ENCODE measurements around the gene IL1B.
"Not testable (repeated sequence)": the region's sequence is repeated elsewhere in the genome, so short reads cannot be mapped to it uniquely, and the experiment has no call there.

The IL1B gene

DNA sequence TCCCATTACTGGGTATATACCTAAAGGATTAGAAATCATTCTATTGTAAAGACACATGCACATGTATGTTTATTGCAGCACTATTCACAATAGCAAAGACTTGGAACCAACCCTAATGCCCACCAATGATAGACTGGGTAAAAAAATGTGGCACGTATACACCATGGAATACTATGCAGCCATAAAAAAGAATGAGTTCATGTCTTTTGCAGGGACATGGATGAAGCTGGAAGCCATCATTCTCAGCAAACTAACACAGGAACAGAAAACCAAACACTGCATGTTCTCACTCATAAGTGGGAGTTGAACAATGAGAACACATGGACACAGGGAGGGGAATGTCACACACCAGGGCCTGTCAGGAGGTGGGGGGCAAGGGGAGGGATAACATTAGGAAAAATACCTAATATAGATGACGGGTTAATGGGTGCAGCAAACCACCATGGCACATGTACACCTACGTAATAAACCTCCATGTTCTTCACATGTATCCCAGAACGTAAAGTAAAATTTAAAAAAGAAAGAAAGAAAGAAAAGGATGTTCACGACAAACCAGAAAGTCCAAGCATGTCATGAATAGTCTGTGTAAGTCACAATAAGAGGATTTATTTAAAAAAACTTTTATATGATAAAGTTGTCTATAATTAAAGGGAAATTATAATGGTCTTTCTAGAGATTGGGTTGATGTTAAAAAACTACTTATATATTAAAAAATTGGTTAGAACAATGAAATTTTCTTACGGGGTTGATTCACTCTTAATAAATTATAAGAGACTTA, 23.0 kb upstream of the IL1B start:
- DNase-seq (ENCODE audit: low read depth in 4 of 4, low spot score in 1 of 4), result not testable (repeated sequence)

DNA sequence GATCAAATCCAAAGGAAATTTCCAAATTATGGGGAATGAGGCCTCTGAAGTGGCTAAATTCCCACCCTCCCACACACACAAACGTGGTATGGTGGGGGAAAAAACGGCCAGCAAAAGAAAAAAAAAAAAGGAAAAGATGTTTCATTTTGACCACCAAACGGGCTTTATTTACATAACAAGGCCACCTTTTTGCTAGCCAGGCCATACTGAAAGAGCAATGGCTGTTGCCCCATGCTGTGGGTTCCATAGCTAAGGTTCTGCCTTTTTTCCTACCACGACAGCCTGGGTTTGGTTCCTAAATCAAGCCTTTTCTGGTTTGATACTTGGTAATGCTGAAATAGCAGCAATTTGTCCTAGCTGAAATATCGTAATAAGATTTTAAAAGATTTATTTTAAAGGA, 14.0 kb upstream of the IL1B start:
- no peak for DNase-seq (ENCODE audit: low read depth in 4 of 4, low spot score in 1 of 4)

- DNase-seq (ENCODE audit: low read depth in 4 of 4, low spot score in 1 of 4), result no peak
Observed at GRCh38 chr2:112849956-112850355, 13.4 kb upstream of the IL1B start.

GRCh38 chr2:112848833-112849232, 12.3 kb upstream of the IL1B start:
- no peak for DNase-seq (ENCODE audit: low read depth in 4 of 4, low spot score in 1 of 4)

DNA sequence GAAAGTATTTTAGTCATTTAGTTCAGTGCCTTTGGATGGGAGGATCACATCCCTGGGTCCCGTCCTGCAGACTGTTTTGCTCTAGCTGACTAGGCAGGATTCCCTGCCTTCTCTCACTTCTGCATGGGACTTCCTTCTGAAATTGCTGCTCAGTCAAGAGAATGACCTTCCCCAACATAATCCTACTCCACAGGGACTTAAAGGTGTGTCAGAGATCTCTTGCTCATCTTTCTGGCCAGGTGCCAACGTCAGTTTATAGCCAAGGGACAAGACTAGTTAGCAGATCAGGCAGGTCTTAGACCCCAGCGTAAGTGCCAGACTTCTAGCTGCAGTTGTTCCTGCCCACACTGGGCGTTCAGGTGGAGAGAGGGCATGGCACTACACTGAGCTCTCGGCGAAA, 9.5 kb upstream of the IL1B start:
- DNase-seq (ENCODE audit: low read depth in 4 of 4, low spot score in 1 of 4), result no peak

- no peak for DNase-seq (ENCODE audit: low read depth in 4 of 4, low spot score in 1 of 4)
Observed at GRCh38 chr2:112843836-112844235, 7.3 kb upstream of the IL1B start.

- no peak for DNase-seq (ENCODE audit: low read depth in 4 of 4, low spot score in 1 of 4)
Observed at GRCh38 chr2:112843288-112843687, 6.7 kb upstream of the IL1B start.

- DNase-seq (ENCODE audit: low read depth in 4 of 4, low spot score in 1 of 4), result no peak
Observed at GRCh38 chr2:112841295-112842044, 4.9 kb upstream of the IL1B start.

GRCh38 chr2:112840068-112840445, 3.5 kb upstream of the IL1B start:
- DNase-seq (ENCODE audit: low read depth in 4 of 4, low spot score in 1 of 4), result no peak

GRCh38 chr2:112839407-112840067, 3.0 kb upstream of the IL1B start:
- no peak for DNase-seq (ENCODE audit: low read depth in 4 of 4, low spot score in 1 of 4)

DNA sequence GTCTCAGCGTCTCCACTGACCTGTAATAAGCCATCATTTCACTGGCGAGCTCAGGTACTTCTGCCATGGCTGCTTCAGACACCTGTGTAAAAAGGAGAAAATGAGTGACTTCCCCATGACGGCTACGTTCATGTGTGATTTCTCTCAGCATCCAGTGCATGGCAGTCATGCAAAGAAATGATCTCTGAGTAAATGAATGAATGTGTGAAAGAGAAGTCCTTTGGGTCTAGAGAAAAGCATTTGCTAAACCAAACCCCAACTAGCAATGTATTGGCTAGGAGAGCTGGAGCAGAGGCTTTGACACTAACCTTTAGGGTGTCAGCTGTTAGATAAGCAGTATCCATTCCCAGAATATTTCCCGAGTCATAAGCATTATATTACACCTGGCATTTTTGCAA, 417 bp downstream of the IL1B start:
- DNase-seq (ENCODE audit: low read depth in 4 of 4, low spot score in 1 of 4), result no peak

GRCh38 chr2:112835536-112836162, 930 bp downstream of the IL1B start:
- DNase-seq (ENCODE audit: low read depth in 4 of 4, low spot score in 1 of 4), result no peak

- no peak for DNase-seq (ENCODE audit: low read depth in 4 of 4, low spot score in 1 of 4)
Observed at GRCh38 chr2:112835061-112835501, 1.5 kb downstream of the IL1B start.

DNA sequence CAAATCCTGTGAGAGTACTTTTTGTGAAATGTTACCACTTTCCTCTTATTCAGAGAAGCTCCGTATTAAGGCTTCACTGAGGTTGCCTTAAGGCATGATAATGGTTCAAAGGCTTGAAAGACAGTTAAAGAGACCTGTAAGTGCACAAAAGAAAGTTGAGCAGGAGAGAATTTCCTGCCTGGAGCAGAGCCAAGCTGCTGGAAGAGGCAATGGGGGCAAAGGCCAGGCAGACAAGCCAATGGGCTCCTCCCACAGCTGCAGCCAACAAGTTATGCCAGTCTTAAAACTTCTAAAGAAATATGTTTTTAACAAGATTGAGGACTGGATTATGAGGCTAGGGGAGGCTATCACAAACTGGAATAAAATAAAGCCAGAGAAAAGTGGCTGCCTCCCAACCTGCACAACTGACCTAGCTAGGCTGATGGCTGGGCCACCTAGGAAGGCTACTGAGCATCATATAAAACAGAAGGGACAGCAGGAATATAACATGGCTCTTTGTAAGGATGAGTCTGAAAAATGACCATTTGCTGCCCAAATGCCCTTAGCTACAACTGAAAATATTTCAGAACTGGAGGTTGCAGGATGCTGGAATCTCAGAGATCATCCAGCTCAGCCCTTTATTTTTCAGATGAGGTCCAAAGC, 2.1 kb downstream of the IL1B start:
- DNase-seq (ENCODE audit: low read depth in 4 of 4, low spot score in 1 of 4), result no peak

DNA sequence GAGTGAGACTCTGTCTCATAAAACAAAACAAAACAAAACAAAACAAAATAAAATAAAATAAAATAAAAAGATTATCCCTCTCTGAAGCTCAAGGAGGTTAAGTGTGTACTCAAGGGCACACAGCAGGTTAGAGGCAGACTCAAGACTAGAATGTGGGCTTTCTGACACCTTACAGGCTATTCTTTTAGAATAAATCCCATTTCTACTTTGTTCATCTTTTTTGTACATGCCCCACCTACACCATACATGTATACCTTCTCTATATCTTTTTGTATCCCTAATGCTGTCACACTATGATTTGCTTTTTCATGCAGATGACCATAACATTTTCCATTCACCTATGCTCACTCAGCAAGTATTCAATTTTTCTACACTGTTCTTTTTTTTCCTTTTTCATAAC, 2.6 kb downstream of the IL1B start:
- DNase-seq (ENCODE audit: low read depth in 4 of 4, low spot score in 1 of 4), result no peak

DNA sequence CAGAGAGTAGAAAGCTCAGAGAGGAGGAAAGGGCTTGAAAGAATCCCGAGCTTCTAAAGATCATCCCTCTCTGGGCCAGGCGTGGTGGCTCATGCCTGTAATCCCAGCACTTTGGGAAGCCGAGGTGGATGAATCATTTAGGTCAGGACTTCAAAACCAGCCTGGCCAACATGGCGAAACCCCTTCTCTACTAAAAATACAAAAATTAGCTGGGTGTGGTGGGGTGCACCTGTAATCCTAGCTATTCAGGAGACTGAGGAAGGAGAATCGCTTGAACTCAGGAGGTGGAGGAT, 3.0 kb downstream of the IL1B start:
- not testable (repeated sequence) for DNase-seq (ENCODE audit: low read depth in 4 of 4, low spot score in 1 of 4)

- DNase-seq (ENCODE audit: low read depth in 4 of 4, low spot score in 1 of 4), result no peak
Observed at GRCh38 chr2:112832841-112833638, 3.5 kb downstream of the IL1B start.

DNA sequence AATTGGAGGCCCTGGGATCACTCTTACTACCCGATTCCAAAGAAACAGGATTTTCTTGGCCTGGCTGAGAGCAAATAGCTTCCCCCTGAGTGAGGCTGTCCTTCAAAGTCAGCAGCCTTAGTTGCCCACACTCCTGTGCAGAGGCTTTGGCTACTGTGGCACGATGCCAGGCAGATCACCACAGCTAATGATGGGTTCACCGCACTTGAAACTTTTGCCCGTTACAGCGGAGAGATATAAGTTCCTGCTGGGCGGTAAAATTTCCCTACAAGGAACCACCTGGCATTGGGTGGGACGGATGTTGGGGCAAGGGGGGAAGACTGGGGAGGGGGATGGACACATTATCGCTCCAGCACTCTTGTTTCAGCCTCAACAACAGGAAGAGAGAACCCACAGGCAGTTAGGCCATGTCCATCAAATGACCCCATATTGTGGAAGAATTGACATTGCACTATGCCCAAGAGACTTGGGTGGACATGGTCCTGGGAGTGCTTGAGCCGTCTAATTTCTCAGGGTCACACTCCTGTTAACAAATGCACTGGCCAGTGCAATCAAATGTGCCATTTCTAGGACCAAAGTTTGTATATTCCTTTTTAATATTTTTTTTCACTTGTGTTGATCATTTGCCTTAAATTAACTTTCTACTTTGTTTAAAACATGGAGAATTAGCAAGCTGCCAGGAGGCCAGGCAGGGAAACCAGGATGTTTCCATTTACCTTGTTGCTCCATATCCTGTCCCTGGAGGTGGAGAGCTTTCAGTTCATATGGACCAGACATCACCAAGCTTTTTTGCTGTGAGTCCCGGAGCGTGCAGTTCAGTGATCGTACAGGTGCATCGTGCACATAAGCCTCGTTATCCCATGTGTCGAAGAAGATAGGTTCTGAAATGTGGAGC, 4.4 kb downstream of the IL1B start:
- no peak for DNase-seq (ENCODE audit: low read depth in 4 of 4, low spot score in 1 of 4)

DNA sequence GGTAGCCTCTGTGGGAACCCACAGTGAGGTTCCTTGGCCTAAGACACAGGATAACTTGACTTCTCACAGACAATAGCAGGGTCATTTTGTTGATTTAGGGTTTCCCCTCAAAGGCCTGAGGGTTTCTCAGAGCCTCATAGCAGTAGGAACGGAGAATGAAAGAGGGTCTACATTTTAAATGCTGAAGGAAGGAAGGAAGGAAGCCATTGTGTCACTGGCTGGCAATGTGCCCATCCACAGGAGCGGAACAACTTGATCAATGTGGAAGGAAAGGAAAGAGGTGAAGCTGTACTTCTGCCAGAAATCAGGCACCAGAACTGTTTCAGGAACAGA, 5.1 kb downstream of the IL1B start:
- no peak for DNase-seq (ENCODE audit: low read depth in 4 of 4, low spot score in 1 of 4)
